Glutamatergic neuron (in vitro differentiated cells): Measurements from ENCODE around the gene FBXL22. TPM values are rescaled to one million over a fixed set of nuclear protein-coding genes. Genes with fewer than 3 reads are reported as not detected.

Experiments
- DNase-seq: peaks from one replicate; pipeline ENCODE4 v3.0.0; 2022
- H3K27ac Mint-ChIP-seq: one replicate; pipeline ENCODE4 v1.8.0; 2020; ENCODE audit warnings: mild to moderate bottlenecking, mixed read lengths, inconsistent platforms; ENCODE audit not compliant: unreplicated experiment
- H3K27me3 Mint-ChIP-seq: one replicate; pipeline ENCODE4 v1.8.0; 2020; ENCODE audit warnings: mild to moderate bottlenecking, moderate library complexity, mixed read lengths, inconsistent platforms; ENCODE audit not compliant: unreplicated experiment
- H3K36me3 Mint-ChIP-seq: one replicate; pipeline ENCODE4 v1.8.0; 2020; ENCODE audit warnings: mild to moderate bottlenecking, mixed read lengths, inconsistent platforms; ENCODE audit not compliant: unreplicated experiment
- H3K4me1 Mint-ChIP-seq: one replicate; pipeline ENCODE4 v1.8.0; 2020; ENCODE audit warnings: mild to moderate bottlenecking, low read depth, mixed read lengths, inconsistent platforms; ENCODE audit not compliant: unreplicated experiment
- H3K4me3 Mint-ChIP-seq: one replicate; pipeline ENCODE4 v1.8.0; 2020; ENCODE audit warnings: mild to moderate bottlenecking, mixed read lengths, inconsistent platforms; ENCODE audit not compliant: unreplicated experiment
- H3K9me3 Mint-ChIP-seq: one replicate; pipeline ENCODE4 v1.8.0; 2020; ENCODE audit warnings: mild to moderate bottlenecking, moderate library complexity, mixed read lengths, inconsistent platforms; ENCODE audit not compliant: unreplicated experiment
- total RNA-seq: library from RNA; stranded (reverse); fragmentation: NEBNext Ultra II Directional; extraction: Animal tissue kit (Norgen Biotek cat#: 25700); gene quantifications from one replicate; pipeline ENCODE4 v1.2.1, GENCODE V29; 2021; ENCODE audit not compliant: unreplicated experiment
- TF ChIP-seq, protein P1 (sequence below): fragments of 200-600 bp; sonication (generic); IDR thresholded peaks from one replicate; pipeline ENCODE4 v1.5.0; 2021; ENCODE audit not compliant: partially characterized antibody, unreplicated experiment

FBXL22 gene
- total RNA-seq, 1 donor from 2014 or later: not detected

DNA sequence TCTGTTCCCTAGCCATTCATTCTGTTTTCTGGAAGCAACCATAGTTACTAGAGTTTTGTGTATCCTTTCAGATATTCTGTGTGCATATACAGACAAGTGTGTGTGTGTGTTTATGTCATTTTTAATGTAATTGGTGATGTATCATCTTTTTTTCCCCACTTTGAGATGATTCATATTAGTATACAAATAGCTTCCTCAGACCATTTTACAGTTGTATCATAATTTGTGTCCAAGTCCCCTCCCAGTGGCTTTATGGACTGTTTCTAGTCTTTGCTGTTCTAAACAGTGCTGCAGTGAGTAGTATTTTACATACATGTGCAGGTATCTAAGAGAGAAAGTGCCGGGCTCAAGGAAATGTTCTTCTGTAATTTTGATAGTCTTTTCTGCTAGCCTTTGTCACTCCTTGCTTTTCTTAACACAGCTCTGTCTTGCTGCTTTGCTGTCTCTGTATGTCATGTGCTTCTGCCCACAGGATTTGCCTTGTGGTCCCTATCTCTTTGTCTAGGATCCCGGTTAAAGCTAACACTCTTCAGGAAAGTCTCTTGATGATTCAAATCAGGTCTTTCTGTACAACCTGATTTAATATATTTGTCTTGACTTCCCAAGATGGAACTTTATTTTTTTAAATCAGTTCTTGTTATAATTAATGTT lies 31.5 kb upstream of the FBXL22 start:
- no peaks in the 10 kb centered on the region for H3K4me1 Mint-ChIP-seq
- TF ChIP-seq, protein P1, sequence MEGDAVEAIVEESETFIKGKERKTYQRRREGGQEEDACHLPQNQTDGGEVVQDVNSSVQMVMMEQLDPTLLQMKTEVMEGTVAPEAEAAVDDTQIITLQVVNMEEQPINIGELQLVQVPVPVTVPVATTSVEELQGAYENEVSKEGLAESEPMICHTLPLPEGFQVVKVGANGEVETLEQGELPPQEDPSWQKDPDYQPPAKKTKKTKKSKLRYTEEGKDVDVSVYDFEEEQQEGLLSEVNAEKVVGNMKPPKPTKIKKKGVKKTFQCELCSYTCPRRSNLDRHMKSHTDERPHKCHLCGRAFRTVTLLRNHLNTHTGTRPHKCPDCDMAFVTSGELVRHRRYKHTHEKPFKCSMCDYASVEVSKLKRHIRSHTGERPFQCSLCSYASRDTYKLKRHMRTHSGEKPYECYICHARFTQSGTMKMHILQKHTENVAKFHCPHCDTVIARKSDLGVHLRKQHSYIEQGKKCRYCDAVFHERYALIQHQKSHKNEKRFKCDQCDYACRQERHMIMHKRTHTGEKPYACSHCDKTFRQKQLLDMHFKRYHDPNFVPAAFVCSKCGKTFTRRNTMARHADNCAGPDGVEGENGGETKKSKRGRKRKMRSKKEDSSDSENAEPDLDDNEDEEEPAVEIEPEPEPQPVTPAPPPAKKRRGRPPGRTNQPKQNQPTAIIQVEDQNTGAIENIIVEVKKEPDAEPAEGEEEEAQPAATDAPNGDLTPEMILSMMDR: no peak
- H3K9me3 Mint-ChIP-seq: no peaks in the 10 kb centered on the region
- H3K27ac Mint-ChIP-seq: no peak overlapping the region
- no peaks in the 10 kb centered on the region for H3K27me3 Mint-ChIP-seq
- H3K36me3 Mint-ChIP-seq: no peaks in the 10 kb centered on the region
- DNase-seq: no peak
- H3K4me3 Mint-ChIP-seq: no peak overlapping the region

- no peak for DNase-seq
- TF ChIP-seq, protein P1: no peak
- no peaks in the 10 kb centered on the region for H3K4me1 Mint-ChIP-seq
- H3K4me3 Mint-ChIP-seq: no peak overlapping the region
- no peaks in the 10 kb centered on the region for H3K27me3 Mint-ChIP-seq
- H3K27ac Mint-ChIP-seq: no peak overlapping the region
- no peaks in the 10 kb centered on the region for H3K9me3 Mint-ChIP-seq
- no peaks in the 10 kb centered on the region for H3K36me3 Mint-ChIP-seq
Observed at GRCh38 chr15:63572749-63573464, 24.3 kb upstream of the FBXL22 start.

DNA sequence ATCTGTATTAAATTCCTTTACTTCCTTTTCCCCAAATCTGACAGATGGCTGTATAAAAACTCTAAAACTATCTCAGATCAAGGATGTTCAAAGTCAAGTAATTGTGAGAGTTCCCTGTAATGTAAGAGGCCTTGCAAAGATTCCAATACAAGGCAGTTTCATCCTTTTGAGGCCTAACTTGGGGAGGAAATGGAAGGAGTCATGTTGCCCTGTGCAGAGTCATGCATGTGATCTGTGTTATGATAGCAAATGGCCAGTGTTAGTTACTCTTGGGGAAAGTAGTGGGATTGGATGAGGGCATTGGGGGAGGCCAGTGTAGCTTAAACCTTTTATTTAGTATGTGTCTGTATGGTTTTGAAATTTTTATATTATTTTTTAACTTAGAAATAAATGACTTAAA lies 23.7 kb upstream of the FBXL22 start:
- Mint-ChIP-seq H3K4me3 (no peak overlapping the region), H3K4me1 (no peaks in the 10 kb centered on the region), H3K27me3 (no peaks in the 10 kb centered on the region), H3K36me3 (no peaks in the 10 kb centered on the region), H3K27ac (no peak overlapping the region), H3K9me3 (no peaks in the 10 kb centered on the region)
- TF ChIP-seq, protein P1: no peak
- no peak for DNase-seq

- no peak overlapping the region for H3K27ac Mint-ChIP-seq
- no peaks in the 10 kb centered on the region for H3K4me1 Mint-ChIP-seq
- TF ChIP-seq, protein P1: no peak
Observed at GRCh38 chr15:63575312-63575711, 21.9 kb upstream of the FBXL22 start.

DNA sequence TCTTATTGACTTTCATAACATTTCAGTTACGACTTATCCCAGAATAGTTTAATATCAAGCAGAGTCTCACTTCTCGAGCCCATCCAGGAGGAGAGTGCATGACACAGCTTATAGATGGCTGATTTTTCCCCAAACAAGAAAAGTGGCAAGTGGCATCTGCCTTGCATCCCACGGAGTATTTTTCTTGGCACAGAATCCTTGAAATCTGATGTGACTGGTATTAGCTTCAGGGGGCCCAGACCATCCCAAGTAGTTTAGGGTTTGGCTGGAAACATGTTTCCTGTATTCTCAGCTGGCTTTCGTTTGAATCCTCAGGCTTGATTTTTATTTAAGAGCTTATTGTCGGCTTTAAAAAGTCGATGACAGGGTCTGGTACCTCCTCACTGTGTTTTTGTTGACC lies 20.7 kb upstream of the FBXL22 start:
- Mint-ChIP-seq H3K27me3 (no peaks in the 10 kb centered on the region), H3K4me3 (no peak overlapping the region), H3K27ac (no peak overlapping the region), H3K36me3 (no peaks in the 10 kb centered on the region), H3K4me1 (no peaks in the 10 kb centered on the region), H3K9me3 (no peaks in the 10 kb centered on the region)
- TF ChIP-seq, protein P1: no peak
- no peak for DNase-seq

More at GRCh38 chr15:63575312-63575711, 21.9 kb upstream of the FBXL22 start:
- H3K27me3 Mint-ChIP-seq: no peaks in the 10 kb centered on the region
- H3K36me3 Mint-ChIP-seq: no peaks in the 10 kb centered on the region
- H3K4me3 Mint-ChIP-seq: no peak overlapping the region
- no peak for DNase-seq
- no peaks in the 10 kb centered on the region for H3K9me3 Mint-ChIP-seq
